HG03565 (cell line): ENCODE measurements around the gene NSMCE1.

Source experiments
- ATAC-seq: cut with Tn5 transposase; IDR thresholded peaks from one replicate; pipeline ENCODE4 v1.9.1; 2021; ENCODE audit warnings: mild to moderate bottlenecking, moderate library complexity; ENCODE audit not compliant: unreplicated experiment

NSMCE1 gene

GRCh38 chr16:27245276-27246172 lies 23.0 kb downstream of the NSMCE1 start:
- no peak for ATAC-seq

- no peak for ATAC-seq
These were observed 24.2 kb downstream of the NSMCE1 start for GRCh38 chr16:27244363-27244755.

DNA sequence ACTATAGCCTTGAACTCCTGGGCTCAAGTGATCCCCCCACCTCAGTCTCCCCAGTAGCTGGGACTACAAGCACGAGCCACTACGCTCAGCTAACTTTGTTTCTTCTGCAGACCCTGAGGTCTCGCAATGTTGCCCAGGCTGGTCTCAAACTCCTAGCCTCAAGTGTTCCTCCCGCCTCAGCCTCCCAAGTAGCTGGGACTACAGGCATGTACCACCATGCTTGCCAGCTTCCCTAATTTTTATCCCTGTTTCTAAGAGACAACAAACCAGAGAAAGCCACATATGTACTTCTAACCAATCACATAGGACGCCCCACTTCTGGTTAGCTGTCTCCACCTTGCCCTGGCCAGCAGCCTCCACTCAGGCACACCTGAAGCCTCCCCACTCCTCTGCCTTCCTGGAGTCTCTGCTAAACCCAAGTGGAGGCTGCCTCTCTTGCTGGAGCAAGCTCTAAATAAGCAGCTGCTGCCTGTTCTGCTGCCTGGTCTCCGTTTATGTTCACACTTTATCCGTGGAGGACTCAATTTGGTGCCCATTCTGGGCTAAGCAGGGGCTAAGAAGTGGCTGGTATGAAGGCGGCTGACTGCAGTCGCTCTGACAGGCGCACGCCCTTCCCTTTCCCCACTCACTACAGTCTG lies 24.7 kb downstream of the NSMCE1 start:
- ATAC-seq: no peak

GRCh38 chr16:27242868-27243590 lies 25.5 kb downstream of the NSMCE1 start:
- no peak for ATAC-seq

DNA sequence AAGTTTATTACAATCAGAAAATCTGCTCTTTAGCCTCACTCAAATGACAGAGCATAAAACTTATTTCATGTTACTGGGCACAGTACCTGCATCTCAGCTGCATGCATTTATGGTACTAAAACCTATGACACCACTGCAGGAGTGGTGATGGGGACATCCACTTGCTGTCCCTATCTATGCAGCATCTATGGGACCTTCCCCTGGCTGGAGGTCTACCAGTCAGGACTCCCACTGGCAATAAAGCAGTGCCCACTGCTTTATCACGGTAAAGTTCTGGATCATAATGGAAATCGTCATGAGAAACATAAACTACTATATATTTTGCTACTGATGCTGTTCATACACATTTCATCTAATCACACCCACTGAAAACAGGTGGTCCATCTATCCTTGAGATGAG lies 26.2 kb downstream of the NSMCE1 start:
- no peak for ATAC-seq

GRCh38 chr16:27241658-27242057 lies 26.9 kb downstream of the NSMCE1 start:
- ATAC-seq: no peak

DNA sequence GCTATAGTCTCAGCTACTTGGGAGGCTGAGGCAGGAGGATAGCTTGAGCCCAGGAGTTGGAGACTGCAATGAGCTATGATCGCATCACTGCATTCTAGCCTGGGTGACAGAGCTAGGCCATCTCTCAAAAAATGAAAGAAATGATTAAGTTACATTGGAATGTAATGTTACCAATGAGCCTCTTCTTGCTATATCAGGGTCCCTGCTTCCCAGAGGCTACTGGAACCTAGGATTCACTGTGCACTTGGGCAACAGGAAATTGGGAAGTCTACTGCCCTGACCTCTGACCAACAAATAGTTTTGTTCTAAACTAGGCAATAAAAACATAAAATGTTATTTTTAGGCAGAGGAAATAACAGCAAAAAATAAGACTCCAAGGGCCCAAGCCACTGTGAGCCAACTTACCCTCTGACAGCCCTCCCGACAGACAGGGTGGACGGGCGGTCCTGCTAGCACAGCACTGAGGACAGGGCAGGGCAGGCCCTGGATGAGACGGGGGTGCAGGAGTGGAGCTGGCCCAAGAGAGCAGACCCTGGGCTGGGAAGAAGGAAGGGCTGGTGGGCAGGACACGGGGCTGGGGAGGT lies 27.5 kb downstream of the NSMCE1 start:
- ATAC-seq: no peak

GRCh38 chr16:27239906-27240655 lies 28.5 kb downstream of the NSMCE1 start:
- ATAC-seq: no peak

DNA sequence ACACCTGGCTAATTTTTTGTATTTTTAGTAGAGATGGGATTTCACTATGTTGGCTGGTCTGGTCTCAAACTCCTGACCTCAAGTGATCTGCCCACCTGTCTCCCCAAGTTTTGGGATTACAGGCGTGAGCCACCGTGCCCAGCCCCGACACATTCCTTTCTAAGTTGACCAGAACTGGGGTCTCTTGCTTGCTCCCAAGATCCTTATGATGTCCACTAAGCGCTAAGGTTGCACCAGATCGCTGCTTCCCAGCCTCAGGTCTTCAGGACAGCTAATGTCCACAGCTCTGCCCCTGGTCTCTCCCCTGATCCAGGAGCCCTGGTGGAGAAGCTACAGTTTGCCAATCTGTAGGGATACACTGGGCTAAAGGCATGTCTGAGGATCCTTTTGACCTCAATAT lies 29.5 kb downstream of the NSMCE1 start:
- no peak for ATAC-seq

GRCh38 chr16:27238591-27238990 lies 30.0 kb downstream of the NSMCE1 start:
- no peak for ATAC-seq

DNA sequence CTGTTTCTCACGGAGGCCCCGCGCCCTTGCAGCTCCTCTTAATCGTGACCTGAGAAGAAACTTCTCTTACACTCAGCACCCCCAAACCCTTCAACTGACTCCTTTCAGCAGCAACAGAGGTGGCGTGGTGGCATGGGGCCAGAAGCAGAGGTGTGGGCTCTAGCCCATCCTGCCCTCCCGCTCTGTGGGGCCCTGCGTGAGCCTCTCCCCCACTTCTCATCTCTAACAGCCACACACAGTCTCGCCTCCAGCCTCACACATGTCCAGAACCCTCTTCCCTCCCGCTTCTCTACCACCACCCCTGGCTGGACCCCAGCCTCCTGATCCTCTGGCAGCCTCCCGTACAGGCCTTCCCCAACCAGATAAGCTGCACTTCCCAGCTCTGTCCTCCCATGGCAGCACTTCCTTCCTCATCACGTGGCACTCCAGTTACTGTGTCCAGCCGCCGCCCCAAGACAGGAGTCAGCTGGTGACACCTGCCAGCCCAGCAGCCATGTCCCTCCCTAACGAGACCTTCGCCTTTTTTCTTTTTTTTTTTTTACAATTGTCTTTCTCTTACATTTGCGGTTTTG lies 30.5 kb downstream of the NSMCE1 start:
- ATAC-seq: no peak

GRCh38 chr16:27237219-27238015 lies 31.2 kb downstream of the NSMCE1 start:
- peak; percentile 66 for ATAC-seq

GRCh38 chr16:27236635-27237218 lies 31.8 kb downstream of the NSMCE1 start:
- ATAC-seq: no peak

GRCh38 chr16:27235938-27236245 lies 32.7 kb downstream of the NSMCE1 start:
- ATAC-seq: no peak

DNA sequence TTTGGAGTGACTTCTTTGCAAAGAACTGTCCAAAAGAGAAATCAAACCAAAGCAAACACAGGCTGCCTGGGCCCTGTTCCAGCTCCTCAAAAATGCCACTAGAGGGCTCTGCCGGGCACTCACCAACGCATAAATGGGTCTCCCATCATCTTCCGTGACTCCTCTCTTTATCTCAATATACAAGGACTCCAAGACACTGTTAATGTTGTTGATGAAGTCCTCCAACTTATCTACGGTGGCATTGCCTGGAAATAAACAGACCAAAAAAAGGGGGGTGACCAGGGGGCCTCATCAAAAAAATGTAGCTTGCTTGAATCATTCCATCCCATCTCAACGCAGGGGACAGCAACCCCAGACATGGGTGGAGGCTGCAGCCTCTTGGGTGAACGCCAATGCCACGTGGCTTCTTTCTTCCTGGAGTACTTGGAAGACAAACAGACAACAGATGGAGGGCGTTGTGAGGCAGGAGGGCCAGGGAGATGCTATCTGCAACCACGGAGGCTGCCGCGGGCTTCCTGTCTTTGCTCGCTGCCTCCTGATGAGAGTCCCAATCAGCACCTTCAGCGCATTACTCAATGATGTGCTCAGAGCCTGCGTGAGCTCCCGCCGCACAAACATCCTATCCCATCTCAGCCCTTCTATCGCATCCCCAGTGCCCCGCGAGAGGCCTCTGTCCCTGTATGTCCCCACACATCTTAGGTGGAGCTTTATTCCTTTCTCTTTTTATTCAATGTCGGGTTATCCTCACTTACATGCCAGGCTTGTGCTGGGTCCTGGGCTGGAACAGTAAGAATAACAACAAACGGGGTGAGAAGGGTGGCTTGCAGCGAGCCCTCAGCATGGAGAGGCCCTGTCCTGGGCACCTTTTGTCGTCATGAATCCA lies 33.3 kb downstream of the NSMCE1 start:
- no peak for ATAC-seq

- ATAC-seq: no peak
These were observed 34.0 kb downstream of the NSMCE1 start for GRCh38 chr16:27234603-27235002.

DNA sequence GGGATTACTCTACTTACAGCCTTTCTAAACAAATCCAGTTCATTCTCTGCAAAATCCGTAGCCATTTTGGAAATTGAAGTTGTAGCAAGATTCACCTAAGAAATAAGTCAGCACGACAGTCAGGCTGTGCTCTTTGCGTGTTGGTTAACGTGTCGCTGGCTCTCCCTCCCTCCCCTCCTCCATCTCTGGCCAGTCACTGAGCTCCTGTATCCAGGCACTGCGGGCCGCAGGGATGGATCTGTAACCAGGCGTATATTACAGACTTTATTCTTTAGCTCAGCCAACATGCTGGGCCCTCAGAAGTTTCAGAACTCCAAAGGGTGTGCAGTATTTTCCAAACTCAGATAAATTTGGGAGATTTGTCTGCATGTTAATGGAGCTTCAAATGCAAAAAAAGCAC lies 34.4 kb downstream of the NSMCE1 start:
- no peak for ATAC-seq

DNA sequence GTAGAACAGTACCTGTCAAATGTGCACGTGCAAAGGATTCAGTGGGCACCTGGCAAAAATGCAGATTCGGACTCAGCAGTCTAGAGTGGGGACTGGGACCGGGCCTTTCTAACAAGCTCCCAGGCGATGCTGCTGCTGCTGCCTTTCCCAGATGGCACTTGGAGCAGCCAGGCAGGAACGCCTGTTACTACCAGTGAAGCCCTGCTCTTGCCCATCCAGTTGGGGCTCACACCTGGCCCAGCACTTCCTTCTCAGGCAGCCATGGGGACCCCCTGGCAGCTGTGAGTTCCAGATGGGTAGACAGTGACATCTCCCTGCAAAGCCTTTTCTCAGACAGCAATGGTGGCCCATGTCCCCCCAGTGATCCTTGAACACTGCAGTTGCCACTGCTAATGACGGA lies 34.8 kb downstream of the NSMCE1 start:
- no peak for ATAC-seq
